ENCODE data around the gene OR7D4.
"Not testable (repeated sequence)": the region's sequence is repeated elsewhere in the genome, so short reads cannot be mapped to it uniquely, and the experiment has no call there.

OR7D4 gene

DNA sequence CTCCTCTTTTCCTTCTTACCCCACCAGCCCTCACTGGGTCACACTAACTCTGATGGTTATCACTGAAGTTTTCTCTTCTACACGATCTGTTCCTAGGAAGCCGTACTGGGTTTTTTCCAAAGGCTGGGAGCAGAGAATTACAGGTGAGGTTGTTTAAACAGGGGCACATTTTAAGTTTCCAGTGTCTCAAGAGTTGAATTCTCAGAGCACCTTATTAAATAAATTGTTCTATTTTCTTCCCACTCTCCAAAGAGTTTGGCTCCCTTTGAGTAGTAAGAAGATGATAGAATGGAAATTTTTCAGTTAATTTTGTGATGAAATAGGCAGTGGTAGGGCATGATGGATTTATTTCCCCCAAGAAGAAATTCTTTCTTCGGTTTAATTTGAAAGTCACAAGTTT, at the start of gene OR7D4:
OR7D4 (minus strand) TSS at position 101 of the 400 bp plus-strand sequence. CDS start 4,752 bp downstream, outside the sequence.
- no peak for DNase-seq

DNA sequence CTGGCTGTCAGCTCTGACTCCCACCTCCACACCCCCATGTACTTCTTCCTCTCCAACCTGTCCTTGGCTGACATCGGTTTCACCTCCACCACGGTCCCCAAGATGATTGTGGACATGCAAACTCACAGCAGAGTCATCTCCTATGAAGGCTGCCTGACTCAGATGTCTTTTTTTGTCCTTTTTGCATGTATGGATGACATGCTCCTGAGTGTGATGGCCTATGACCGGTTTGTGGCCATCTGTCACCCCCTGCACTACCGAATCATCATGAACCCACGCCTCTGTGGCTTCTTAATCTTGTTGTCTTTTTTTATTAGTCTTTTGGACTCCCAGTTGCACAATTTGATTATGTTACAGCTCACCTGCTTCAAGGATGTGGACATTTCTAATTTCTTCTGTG, 31.8 kb upstream of the OR7D4 start:
- no peak for DNase-seq

DNA sequence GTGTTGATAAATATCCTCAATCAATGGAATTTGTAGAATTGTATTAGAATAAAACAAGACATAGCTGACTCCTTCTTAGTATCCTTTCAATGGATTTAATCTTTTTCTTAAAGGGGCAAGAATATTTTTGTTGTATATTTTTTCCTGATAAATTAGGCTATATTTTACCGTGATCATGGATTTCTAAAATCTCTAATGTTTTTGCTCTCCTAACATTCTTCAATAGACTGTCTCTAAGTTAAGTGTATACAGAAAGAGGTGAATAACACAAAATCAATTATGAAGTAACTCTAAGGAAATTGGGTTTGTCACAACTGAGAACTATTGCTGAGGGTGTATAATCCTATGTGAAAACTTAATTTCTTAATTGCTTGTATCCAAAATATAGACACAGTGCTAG, 31.2 kb upstream of the OR7D4 start, which contains the start of gene OR7E24:
OR7E24 (plus strand) TSS at position 301 of the 400 bp plus-strand sequence. CDS start 114 bp downstream, outside the sequence.
- DNase-seq, result no peak

DNA sequence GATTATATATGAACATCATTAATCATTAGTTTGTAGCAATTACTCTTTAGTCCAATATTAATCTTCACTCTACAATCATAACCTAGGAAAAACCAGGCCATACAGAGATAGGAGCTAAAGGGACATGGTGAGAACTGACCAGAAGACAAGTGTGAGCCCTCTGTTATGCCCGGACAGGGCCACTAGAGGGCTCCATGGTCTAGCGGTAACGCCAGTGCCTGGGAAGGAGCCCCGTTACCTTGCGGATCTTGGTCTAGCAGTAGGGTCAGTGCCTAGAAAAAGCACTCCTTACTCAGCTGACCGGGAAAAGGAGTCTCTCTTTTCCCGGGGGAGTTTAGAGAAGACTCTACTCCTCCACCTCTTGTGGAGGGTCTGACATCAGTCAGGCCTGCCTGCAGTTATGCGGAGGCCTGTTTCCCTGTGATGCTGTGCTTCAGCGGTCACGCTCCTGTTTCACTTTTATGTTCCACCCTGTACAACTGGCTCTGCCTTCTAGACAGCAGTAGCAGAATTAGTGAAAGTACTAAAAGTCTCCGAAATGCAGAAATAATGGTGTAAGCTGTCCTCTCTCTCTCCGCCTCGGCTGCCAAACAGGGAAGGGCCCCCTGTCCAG, 13.8 kb downstream of the OR7D4 start:
- DNase-seq, result peak; percentile 73

DNA sequence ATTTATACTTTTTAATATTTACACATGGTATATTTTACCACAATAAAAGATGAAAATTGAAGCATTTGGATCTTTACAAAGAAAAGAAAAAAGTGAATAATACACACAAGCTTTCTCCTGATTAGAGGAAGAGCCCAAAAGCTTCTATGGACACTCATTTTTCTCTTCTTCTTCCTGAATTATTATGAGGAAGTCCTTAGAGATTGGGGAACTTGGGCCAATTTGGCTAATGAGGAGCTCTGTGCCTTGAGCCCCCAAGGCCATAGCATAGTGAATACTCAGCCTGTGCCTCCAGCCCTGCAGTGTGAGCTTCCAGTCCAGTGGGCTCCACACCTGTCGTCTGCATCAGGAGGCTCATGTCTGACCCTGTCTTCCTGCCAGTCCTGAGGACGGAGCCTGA, 21.3 kb downstream of the OR7D4 start:
- DNase-seq, result not testable (repeated sequence)

DNA sequence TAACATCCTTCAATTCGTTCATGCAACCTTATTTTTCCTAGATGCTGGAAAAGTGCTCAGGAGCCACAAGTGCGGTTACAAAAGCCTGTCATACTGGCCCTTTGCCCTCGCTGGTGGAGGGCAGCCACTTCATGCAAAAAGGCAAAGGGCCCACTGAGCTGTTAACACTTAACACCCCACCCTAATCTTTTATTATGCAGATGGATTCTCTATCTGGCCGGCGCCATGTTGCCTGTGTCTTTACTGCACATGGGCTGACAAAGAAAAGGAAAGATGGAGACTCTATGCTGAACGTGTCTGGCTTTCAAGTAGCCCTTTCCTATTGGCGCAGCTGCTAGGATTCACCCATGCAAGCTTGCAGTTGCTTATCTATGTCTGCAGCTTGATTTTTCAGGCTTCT, 29.9 kb downstream of the OR7D4 start:
- DNase-seq, result no peak

DNA sequence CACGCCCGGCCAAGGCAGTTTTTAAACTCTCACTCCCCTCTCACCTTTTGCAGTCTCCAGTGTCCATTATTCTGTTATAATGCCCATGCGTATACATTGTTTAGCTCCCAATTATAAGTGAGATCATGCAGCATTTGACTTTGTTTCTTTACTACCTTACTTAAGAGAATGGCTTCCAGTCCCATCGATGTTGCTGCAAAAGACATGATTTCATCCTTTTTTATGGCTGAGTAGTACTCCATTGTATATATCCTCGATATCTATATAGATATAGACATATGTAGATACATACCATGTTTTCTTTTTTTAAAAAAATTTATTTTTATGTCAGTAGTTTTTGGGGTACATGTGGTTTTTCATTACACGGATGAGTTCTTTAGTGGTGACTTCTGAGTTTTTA, 32.2 kb downstream of the OR7D4 start:
- no peak for DNase-seq

DNA sequence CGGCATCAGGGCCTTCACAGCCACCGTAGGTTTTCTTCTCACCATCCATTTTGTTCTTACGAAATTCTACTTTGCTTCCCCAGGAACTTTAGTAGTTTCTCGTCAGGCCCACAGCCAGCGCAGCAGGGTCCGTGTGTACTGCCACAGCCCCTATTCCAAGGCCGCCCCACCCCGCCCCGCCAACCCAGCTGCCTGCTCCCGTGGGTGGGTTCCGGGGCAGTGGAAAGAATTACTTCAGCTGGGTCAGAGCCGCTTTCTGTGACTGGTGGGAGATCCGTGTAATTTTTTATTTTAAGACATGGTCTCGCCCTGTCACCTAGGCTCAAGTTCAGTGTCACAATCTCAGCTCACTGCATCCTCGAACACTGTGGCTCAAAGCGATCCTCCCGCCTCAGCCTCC, 36.4 kb downstream of the OR7D4 start:
- no peak for DNase-seq

DNA sequence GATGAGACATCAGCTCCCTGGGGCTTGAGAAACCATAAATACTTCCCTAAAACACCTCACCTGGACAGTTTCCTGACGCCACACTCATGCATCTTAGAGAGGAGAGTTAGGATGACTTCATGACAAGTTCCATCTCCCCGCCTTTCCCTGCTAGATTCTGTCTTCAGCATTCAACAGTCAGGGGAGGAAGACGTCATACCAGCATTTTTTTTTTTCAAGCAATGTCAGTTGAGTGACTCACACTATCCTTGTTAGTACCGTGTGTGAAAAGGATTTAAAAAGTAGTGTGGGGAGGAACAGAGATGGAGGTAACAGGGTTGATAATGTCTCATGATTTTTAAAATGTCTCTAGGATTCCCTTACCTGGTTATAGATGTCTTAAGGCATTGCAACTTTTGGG, 40.5 kb downstream of the OR7D4 start, which contains the start of gene OR7D2:
OR7D2 (plus strand) TSS at position 79 of the 400 bp plus-strand sequence. CDS start 6,803 bp downstream, outside the sequence.
- DNase-seq, result peak; percentile 12

DNA sequence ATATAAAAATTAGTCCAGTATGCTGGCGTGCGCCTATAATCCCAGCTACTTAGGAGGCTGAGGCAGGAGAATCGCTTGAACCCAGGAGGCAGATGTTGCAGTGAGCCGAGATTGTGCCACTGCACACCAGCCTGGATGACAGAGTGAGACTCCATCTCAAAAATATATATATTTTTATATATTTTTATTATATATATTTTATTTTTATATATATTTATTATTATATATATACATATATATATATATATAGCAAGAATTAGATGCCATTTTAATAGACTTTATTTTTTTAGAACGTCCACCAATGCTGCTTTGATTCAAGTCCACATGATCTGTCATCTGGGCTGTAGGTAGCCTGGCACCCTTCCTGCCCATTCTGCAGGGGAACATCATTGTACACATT, 44.1 kb downstream of the OR7D4 start:
- no peak for DNase-seq

DNA sequence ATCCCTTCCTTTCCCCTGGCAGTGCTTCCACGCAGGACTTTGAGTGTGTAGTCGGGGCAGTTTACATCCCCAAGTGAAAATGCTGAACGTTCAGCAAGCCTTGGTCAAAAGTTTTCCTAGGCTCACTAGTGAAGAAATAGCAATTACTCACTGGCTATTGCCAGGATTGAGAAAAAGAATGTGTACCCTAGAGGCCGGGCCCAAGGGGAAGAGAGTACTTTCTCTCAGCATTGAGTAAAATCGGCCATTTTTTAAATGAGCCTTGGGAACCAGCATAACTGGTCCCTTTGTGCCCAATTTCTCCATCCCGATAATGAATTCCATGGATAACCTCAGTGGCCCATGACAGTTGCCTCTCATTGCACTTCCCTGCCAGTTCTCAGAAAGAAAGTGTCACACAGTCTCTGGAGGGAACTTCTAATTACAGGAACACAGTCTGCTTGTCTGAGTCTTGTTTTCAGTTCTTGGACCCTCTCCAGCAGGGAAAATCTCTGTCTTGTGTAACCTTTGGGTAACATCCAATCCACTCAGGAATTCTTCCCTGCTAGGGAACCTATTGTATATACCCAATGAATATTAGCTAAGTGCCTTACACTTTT, 47.9 kb downstream of the OR7D4 start:
- DNase-seq, result no peak

DNA sequence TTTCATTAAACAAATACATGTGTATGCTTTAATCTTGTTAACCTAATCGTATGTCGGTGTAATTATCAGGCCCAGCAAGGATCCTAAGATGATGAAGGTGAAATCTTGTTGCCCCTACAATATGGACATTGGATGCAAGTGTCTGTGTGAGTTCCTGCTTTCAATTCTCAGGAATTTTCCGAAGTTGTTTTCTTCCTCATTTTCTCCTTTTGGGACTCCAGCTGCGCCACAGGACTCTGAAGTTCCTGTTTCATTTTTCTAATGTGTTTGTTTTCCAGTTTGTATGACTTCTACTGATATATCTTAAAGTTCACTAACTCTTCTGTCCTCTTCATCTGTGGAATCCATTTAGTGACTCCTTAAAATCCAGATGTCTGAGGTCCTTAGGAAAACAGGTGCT, 52.5 kb downstream of the OR7D4 start:
- no peak for DNase-seq

DNA sequence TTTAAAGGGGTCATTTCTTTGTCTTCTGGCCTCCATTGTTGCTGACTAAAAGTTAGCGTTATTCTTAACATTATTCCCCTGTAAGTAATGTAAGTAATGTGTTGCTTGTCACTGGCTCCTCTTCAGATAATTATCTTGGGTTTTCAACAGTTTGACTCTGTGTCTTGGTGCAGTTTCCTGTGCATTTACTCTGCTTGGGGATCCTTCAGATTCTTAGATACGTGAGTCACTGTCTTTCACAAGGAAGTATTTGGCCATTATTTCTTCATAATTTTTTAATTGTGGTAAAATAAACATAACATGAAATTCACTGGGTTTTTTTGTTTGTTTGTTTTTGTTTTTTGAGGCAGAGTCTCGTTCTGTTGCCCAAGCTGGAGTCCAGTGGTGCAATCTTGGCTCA, 54.1 kb downstream of the OR7D4 start:
- DNase-seq, result no peak

DNA sequence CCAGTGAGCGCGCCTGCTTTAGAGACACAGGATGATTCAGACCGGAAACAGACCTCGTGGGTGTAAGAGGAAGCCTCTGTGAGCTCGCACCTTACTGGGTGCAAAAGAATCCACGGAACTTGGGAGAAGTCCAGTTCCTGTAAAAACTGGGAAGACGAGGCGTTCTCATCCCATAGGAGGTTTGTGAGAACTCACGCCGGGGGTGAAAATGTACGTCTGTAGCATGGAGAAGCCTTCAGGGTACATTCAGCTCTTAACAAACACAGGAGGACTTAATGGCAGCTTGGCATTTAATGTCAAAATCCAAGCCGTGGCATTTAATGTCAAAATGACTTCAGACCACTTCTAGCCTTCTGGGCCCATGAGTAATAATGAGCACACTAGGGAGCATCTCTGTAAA, 58.0 kb downstream of the OR7D4 start:
- DNase-seq, result no peak

All from DMS53 (cell line).